Measurements from ENCODE around the gene LRRC9. TPM values are rescaled to one million over a fixed set of nuclear protein-coding genes. Genes with fewer than 3 reads are reported as not detected.

The LRRC9 gene
- total RNA-seq, result not detected

- Histone ChIP-seq H3K9me3 (ENCODE audit: low read depth, low read length) (no peaks in the 10 kb centered on the region), H3K4me3 (ENCODE audit: low read length) (peak within 1 kb of the TSS; percentile 24), H3K27me3 (ENCODE audit: insufficient read depth, low read length) (peaks cover 37% of the 10 kb centered on the region), H3K4me1 (ENCODE audit: insufficient read depth, low read length) (peaks cover 8% of the 10 kb centered on the region)
Measured at GRCh38 chr14:59919570-59920377, at the start of gene LRRC9. Gene LRRC9, plus strand, starts transcription at chr14:59920144.

- Histone ChIP-seq H3K4me1 (ENCODE audit: insufficient read depth, low read length) (peaks cover 17% of the 10 kb centered on the region), H3K9me3 (ENCODE audit: low read depth, low read length) (no peaks in the 10 kb centered on the region), H3K4me3 (ENCODE audit: low read length) (peak within 1 kb of the TSS; percentile 47), H3K27me3 (ENCODE audit: insufficient read depth, low read length) (peaks cover 52% of the 10 kb centered on the region)
Measured at GRCh38 chr14:59870277-59871165, 49.4 kb upstream of the LRRC9 start, which contains the start of gene RTN1. Gene RTN1, minus strand, starts transcription at chr14:59870776. Its CDS starts 146 bp downstream, at chr14:59870630.

- Histone ChIP-seq H3K4me3 (ENCODE audit: low read length) (peak overlapping the region; percentile 47), H3K4me1 (ENCODE audit: insufficient read depth, low read length) (peaks cover 17% of the 10 kb centered on the region), H3K27me3 (ENCODE audit: insufficient read depth, low read length) (peaks cover 47% of the 10 kb centered on the region), H3K9me3 (ENCODE audit: low read depth, low read length) (no peaks in the 10 kb centered on the region)
Measured at GRCh38 chr14:59871166-59871495, 48.8 kb upstream of the LRRC9 start.

GRCh38 chr14:59882957-59883356 lies 37.0 kb upstream of the LRRC9 start:
- no peaks in the 10 kb centered on the region for H3K4me1 ChIP-seq (ENCODE audit: insufficient read depth, low read length)
- no peak overlapping the region for H3K4me3 ChIP-seq (ENCODE audit: low read length)
- peaks cover 14% of the 10 kb centered on the region for H3K27me3 ChIP-seq (ENCODE audit: insufficient read depth, low read length)
- no peaks in the 10 kb centered on the region for H3K9me3 ChIP-seq (ENCODE audit: low read depth, low read length)

GRCh38 chr14:59890676-59891075 lies 29.3 kb upstream of the LRRC9 start:
- H3K4me3 ChIP-seq (ENCODE audit: low read length), result no peak overlapping the region
- no peaks in the 10 kb centered on the region for H3K4me1 ChIP-seq (ENCODE audit: insufficient read depth, low read length)

GRCh38 chr14:59895721-59896120 lies 24.2 kb upstream of the LRRC9 start:
- Histone ChIP-seq H3K4me3 (ENCODE audit: low read length) (no peak overlapping the region), H3K27me3 (ENCODE audit: insufficient read depth, low read length) (peaks cover 3% of the 10 kb centered on the region), H3K4me1 (ENCODE audit: insufficient read depth, low read length) (no peaks in the 10 kb centered on the region), H3K9me3 (ENCODE audit: low read depth, low read length) (no peaks in the 10 kb centered on the region)

More at GRCh38 chr14:59890676-59891075, 29.3 kb upstream of the LRRC9 start:
- no peaks in the 10 kb centered on the region for H3K27me3 ChIP-seq (ENCODE audit: insufficient read depth, low read length)
- no peaks in the 10 kb centered on the region for H3K9me3 ChIP-seq (ENCODE audit: low read depth, low read length)

GRCh38 chr14:59897757-59898383 lies 22.1 kb upstream of the LRRC9 start:
- H3K4me1 ChIP-seq (ENCODE audit: insufficient read depth, low read length), result no peaks in the 10 kb centered on the region
- H3K9me3 ChIP-seq (ENCODE audit: low read depth, low read length), result no peaks in the 10 kb centered on the region
- peaks cover 3% of the 10 kb centered on the region for H3K27me3 ChIP-seq (ENCODE audit: insufficient read depth, low read length)
- no peak overlapping the region for H3K4me3 ChIP-seq (ENCODE audit: low read length)

- H3K4me1 ChIP-seq (ENCODE audit: insufficient read depth, low read length), result no peaks in the 10 kb centered on the region
Measured at GRCh38 chr14:59900556-59900955, 19.4 kb upstream of the LRRC9 start.

GRCh38 chr14:59904184-59904583 lies 15.8 kb upstream of the LRRC9 start:
- Histone ChIP-seq H3K4me3 (ENCODE audit: low read length) (no peak overlapping the region), H3K9me3 (ENCODE audit: low read depth, low read length) (no peaks in the 10 kb centered on the region), H3K27me3 (ENCODE audit: insufficient read depth, low read length) (peaks cover 6% of the 10 kb centered on the region), H3K4me1 (ENCODE audit: insufficient read depth, low read length) (no peaks in the 10 kb centered on the region)

More at GRCh38 chr14:59900556-59900955, 19.4 kb upstream of the LRRC9 start:
- Histone ChIP-seq H3K4me3 (ENCODE audit: low read length) (no peak overlapping the region), H3K27me3 (ENCODE audit: insufficient read depth, low read length) (peaks cover 6% of the 10 kb centered on the region), H3K9me3 (ENCODE audit: low read depth, low read length) (no peaks in the 10 kb centered on the region)

GRCh38 chr14:59905188-59905587 lies 14.8 kb upstream of the LRRC9 start:
- H3K4me3 ChIP-seq (ENCODE audit: low read length), result no peak overlapping the region
- peaks cover 6% of the 10 kb centered on the region for H3K27me3 ChIP-seq (ENCODE audit: insufficient read depth, low read length)
- no peaks in the 10 kb centered on the region for H3K4me1 ChIP-seq (ENCODE audit: insufficient read depth, low read length)
- H3K9me3 ChIP-seq (ENCODE audit: low read depth, low read length), result no peaks in the 10 kb centered on the region

- Histone ChIP-seq H3K4me3 (ENCODE audit: low read length) (no peak overlapping the region), H3K9me3 (ENCODE audit: low read depth, low read length) (no peaks in the 10 kb centered on the region), H3K4me1 (ENCODE audit: insufficient read depth, low read length) (no peaks in the 10 kb centered on the region), H3K27me3 (ENCODE audit: insufficient read depth, low read length) (peaks cover 8% of the 10 kb centered on the region)
Measured at GRCh38 chr14:59912443-59912842, 7.5 kb upstream of the LRRC9 start.

- H3K4me3 ChIP-seq (ENCODE audit: low read length), result no peak overlapping the region
- H3K4me1 ChIP-seq (ENCODE audit: insufficient read depth, low read length), result no peaks in the 10 kb centered on the region
- H3K9me3 ChIP-seq (ENCODE audit: low read depth, low read length), result no peaks in the 10 kb centered on the region
- H3K27me3 ChIP-seq (ENCODE audit: insufficient read depth, low read length), result peaks cover 13% of the 10 kb centered on the region
Measured at GRCh38 chr14:59913187-59913586, 6.8 kb upstream of the LRRC9 start.

- peak overlapping the region; percentile 24 for H3K4me3 ChIP-seq (ENCODE audit: low read length)
- H3K27me3 ChIP-seq (ENCODE audit: insufficient read depth, low read length), result peaks cover 37% of the 10 kb centered on the region
- H3K4me1 ChIP-seq (ENCODE audit: insufficient read depth, low read length), result peaks cover 8% of the 10 kb centered on the region
- H3K9me3 ChIP-seq (ENCODE audit: low read depth, low read length), result no peaks in the 10 kb centered on the region
Measured at GRCh38 chr14:59918824-59919569, 947 bp upstream of the LRRC9 start.

- Histone ChIP-seq H3K4me1 (ENCODE audit: insufficient read depth, low read length) (peaks cover 8% of the 10 kb centered on the region), H3K4me3 (ENCODE audit: low read length) (no peak overlapping the region), H3K27me3 (ENCODE audit: insufficient read depth, low read length) (peaks cover 37% of the 10 kb centered on the region), H3K9me3 (ENCODE audit: low read depth, low read length) (no peaks in the 10 kb centered on the region)
Measured at GRCh38 chr14:59920378-59920683, 387 bp downstream of the LRRC9 start.
